Measurements from ENCODE around the gene SECISBP2L.
"Not testable (repeated sequence)": the region's sequence is repeated elsewhere in the genome, so short reads cannot be mapped to it uniquely, and the experiment has no call there.

SECISBP2L gene

GRCh38 chr15:48996276-48996675 lies 50.0 kb downstream of the SECISBP2L start:
- DNase-seq (ENCODE audit: low read depth in 3 of 3, low spot score in 1 of 3): no peak

DNA sequence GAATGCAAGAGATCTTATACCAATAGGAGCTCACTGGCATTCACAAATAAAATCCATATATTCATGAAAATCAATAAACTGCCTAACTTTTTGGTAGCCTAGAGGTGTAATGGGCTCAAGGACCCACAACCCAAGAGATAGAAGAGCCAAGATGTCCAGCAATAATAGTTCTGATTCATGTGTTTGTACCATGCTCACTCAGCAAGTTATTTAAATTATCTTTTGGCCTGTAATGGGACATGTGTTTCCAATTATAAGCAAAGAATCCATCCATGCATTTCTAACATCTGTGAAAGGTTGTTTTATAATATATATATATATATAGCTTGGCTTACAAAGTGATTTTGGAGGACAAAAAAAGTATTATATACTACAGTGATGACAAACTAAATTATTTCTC lies 52.9 kb downstream of the SECISBP2L start:
- no peak for DNase-seq (ENCODE audit: low read depth in 3 of 3, low spot score in 1 of 3)

- no peak for DNase-seq (ENCODE audit: low read depth in 3 of 3, low spot score in 1 of 3)
These were observed 53.7 kb downstream of the SECISBP2L start for GRCh38 chr15:48992545-48992944.

DNA sequence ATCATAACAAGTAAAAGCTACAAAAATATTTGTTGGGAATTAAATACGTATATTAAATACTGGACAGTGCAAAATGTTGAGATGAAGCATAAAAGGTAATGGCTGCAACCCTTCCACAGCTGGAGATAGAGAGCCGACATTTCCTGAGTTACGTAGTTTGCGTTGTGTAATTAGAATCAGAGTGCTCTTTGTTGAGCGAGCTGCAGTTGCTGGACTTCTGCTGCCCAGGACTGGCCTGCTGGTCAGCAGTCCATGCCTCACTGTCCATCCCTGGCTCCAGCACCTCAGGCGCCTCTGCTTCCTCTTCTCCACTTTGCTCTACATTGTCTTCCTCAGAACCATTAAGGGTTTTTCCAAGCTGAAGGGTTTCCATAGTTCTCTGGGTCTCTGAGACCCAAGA lies 54.1 kb downstream of the SECISBP2L start:
- no peak for DNase-seq (ENCODE audit: low read depth in 3 of 3, low spot score in 1 of 3)

- DNase-seq (ENCODE audit: low read depth in 3 of 3, low spot score in 1 of 3): no peak
These were observed 57.1 kb downstream of the SECISBP2L start for GRCh38 chr15:48989170-48989569.

GRCh38 chr15:48987142-48987541 lies 59.1 kb downstream of the SECISBP2L start:
- no peak for DNase-seq (ENCODE audit: low read depth in 3 of 3, low spot score in 1 of 3)

GRCh38 chr15:48986240-48986639 lies 60.0 kb downstream of the SECISBP2L start:
- no peak for DNase-seq (ENCODE audit: low read depth in 3 of 3, low spot score in 1 of 3)

DNA sequence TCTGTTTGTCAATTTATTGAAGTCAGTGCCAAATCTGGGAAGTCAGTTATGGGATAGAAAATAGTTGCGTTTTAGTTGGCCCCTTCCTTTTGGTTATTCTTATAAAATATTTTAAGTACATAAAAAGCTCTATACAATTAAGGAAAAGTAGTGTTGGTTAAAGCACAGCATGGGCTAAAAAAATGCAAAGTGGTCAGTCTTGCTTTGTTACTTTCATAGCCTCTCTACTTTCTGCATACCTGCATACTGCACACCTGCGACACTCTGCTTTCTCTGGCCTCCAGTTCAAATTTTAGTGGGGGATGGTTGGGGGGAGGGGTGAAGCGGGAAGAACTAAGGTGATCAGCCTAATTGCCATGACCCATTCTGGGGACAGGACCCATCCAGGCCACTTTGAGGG lies 60.7 kb downstream of the SECISBP2L start:
- DNase-seq (ENCODE audit: low read depth in 3 of 3, low spot score in 1 of 3): no peak

GRCh38 chr15:48984811-48985352 lies 61.4 kb downstream of the SECISBP2L start:
- no peak for DNase-seq (ENCODE audit: low read depth in 3 of 3, low spot score in 1 of 3)

DNA sequence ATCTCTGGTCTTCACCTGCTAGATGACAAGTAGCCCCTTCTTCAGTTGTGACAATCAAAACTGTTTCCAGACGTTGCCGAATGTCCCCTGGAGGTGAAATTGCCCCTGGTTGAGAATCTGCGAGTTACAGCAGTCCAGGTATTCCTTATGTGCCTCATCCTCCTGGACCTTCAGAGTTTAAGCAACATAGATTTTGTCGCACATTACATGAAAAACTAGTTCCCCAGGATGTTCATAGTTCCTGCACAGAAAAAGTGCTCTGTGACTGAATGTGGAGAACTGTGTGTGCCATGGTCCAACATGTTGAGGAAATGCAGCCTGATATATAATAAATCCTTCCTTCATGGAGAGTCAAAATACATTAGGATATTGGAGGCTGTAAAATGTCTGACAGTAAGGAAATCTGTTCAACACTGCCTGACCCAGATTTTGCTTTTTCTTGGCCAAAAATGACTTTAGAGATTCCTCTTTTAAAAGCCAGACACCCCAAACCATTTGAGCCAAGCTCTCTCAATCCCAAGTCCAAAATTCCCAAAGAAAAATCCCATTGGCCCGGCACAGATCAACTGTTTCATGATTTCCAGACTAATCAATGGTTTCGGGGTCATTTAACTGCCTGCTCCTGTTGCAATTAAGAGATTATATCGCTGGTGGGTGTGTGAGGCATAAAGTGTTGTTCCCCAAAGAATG lies 62.1 kb downstream of the SECISBP2L start:
- no peak for DNase-seq (ENCODE audit: low read depth in 3 of 3, low spot score in 1 of 3)

GRCh38 chr15:48983300-48983699 lies 62.9 kb downstream of the SECISBP2L start:
- DNase-seq (ENCODE audit: low read depth in 3 of 3, low spot score in 1 of 3): no peak

- DNase-seq (ENCODE audit: low read depth in 3 of 3, low spot score in 1 of 3): no peak
These were observed 64.3 kb downstream of the SECISBP2L start for GRCh38 chr15:48981941-48982340.

- no peak for DNase-seq (ENCODE audit: low read depth in 3 of 3, low spot score in 1 of 3)
These were observed 67.6 kb downstream of the SECISBP2L start for GRCh38 chr15:48978638-48979037.

GRCh38 chr15:48976444-48977088 lies 69.7 kb downstream of the SECISBP2L start:
- no peak for DNase-seq (ENCODE audit: low read depth in 3 of 3, low spot score in 1 of 3)

DNA sequence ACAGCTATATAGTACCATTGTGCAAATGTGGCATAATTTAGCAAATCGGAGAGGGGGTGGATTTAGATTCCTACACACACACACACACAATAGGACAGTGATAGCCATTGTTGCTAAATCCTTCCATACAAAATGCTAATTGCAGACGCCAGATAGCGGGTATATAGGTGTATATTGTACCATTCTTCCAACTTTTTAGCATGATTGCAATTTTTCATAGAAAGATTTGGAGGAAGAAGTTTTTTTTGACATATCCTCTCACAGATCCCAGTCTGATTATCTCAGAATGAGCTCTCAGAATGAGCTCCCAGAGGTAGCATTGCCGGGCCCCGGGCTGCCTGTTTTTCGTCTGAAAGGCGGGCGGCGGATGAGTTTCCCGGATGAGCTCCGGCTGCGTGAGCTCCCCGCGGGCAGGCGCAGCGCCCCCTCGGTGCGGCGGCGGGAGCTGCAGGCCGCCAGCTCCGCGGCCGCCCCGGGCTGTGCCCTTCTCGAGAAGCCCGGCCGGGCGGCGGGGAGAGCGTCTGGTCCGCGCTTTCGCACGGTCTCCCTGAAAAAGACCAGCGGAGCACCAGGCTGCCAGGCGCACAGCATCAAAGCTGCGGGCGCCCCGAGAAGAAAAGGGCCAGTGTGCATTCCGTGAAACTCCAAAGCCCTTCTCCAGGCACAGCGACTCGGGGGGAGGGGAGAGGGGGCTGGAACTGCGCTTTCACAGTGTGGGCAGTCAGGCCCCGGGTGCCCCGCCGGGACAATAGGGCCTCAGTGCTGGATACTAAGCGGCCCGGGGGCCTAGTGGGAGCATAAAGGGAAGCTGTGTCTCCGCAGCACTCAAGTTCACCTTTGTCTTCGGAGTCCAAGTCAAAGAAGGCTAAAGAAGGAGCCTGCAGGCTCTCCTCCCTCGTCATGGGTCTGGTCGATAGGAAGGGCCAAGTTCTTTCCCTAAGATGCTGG lies 70.5 kb downstream of the SECISBP2L start:
- DNase-seq (ENCODE audit: low read depth in 3 of 3, low spot score in 1 of 3): peak; percentile 30 to 67 (median 37)

GRCh38 chr15:48974882-48975281 lies 71.4 kb downstream of the SECISBP2L start:
- DNase-seq (ENCODE audit: low read depth in 3 of 3, low spot score in 1 of 3): no peak

DNA sequence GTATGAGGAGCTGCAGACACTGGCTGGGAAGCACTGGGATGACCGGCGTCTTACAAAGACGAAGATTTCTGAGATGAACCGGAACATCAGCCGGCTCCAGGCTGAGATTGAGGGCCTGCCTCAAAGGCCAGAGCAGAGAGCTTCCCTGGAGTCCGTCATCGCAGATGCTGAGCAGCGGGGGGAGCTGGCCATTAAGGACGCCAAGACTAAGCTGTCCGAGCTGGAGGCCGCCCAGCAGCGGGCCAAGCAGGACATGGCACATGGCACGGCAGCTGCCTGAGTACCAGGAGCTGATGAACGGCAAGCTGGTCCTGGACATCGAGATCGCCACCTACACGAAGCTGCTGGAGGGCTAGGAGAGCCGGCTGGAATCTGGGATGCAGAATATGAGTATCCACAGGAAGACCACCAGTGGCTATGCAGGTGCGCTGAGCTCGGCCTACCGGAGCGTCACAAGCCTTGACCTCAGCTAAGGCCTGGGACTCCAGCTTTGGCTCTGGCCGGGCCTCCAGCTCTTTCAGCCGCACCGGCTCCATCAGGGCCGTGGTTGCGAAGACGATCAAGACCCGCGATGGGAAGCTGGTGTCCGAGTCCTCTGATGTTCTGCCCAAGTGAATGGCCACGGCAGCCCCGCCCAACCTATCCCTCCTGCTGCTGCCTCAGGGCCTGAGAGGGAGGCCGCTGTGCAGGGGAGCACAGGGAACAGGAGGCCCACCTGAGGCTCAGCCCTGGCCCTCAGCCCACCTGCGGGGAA lies 73.3 kb downstream of the SECISBP2L start:
- no peak for DNase-seq (ENCODE audit: low read depth in 3 of 3, low spot score in 1 of 3)

DNA sequence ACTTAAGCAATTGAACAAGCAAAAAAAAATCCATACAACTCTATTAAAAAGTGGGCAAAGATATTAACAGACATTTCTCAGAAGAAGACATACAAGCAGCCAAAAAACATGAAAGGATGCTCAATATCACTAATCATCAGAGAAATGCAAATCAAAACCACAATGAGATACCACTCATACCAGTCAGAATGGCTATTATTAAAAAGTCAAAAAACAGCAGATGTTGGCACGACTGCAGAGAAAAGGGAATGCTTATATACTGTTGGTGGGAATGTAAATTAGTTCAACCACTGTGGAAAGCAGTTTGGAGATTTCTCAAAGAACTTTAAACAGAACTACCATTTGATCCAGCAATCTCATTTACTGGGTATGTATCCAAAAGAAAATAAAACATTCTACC lies 75.3 kb downstream of the SECISBP2L start:
- DNase-seq (ENCODE audit: low read depth in 3 of 3, low spot score in 1 of 3): not testable (repeated sequence)

DNA sequence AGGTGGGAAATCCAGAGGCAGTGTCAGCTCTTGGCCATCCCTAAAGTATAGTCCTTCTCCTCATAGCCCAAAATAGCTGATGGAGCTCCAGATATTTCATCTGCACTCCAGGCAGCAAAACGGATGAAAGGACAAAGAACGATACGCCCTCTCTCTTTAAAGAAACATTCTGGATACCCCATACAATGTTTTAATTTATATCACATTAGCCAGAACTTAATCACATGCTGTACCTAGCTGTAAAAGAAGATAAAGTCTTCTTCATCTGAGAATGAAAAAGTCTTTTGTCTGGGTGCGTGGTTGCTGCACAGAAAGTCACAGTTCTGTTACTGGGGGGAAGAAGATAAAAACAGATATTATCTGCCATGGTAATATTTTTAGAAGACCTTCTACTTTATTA lies 78.2 kb downstream of the SECISBP2L start:
- no peak for DNase-seq (ENCODE audit: low read depth in 3 of 3, low spot score in 1 of 3)

DNA sequence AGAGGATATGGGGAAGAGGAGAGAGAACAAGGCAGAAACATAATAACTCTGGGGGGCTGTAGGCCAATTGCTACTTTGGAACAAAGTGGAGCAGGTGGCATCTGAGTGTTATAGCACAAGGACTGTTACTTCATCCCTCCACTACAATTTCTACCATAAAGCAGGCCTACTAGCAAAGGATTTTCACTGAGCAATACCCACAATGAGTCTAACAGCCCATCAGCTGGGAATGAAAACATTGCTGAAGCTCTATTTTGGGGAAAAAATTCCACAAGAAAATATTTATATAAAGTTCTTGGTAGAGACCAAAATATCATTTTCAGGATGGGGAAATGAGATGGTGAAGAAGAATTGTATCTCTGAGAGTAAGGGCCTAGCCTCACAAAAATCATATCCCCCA lies 78.9 kb downstream of the SECISBP2L start:
- no peak for DNase-seq (ENCODE audit: low read depth in 3 of 3, low spot score in 1 of 3)
